SK-N-SH treated with all-trans-retinoic acid at 6 μM for 48 hours (cell line): Measurements from ENCODE around the gene PYHIN1.

ENCODE experiments used
- ARNTL ChIP-seq: fragments of 450-650 bp; formaldehyde crosslinking; IDR thresholded peaks from 2 replicates; pipeline ENCODE4 v1.5.0; 2020; ENCODE audit warnings: low read depth, mild to moderate bottlenecking, moderate library complexity, borderline replicate concordance
- BACH2 ChIP-seq: fragments of 250-450 bp; sonication (Bioruptor Pico); IDR thresholded peaks from 2 replicates; pipeline ENCODE4 v1.9.0; 2021; ENCODE audit warnings: mild to moderate bottlenecking, borderline replicate concordance
- CSDC2 ChIP-seq: fragments of 250-450 bp; sonication (Bioruptor Pico); IDR thresholded peaks from 2 replicates; pipeline ENCODE4 v1.5.0; 2020; ENCODE audit warnings: mild to moderate bottlenecking, moderate library complexity
- ESRRG ChIP-seq: fragments of 250-450 bp; sonication (Bioruptor Pico); IDR thresholded peaks from 2 replicates; pipeline ENCODE4 v1.6.1; 2021; ENCODE audit warnings: mild to moderate bottlenecking
- RARB ChIP-seq: fragments of 250-450 bp; sonication (Bioruptor Pico); IDR thresholded peaks from 2 replicates; pipeline ENCODE4 v1.8.0; 2021; ENCODE audit warnings: mild to moderate bottlenecking, moderate library complexity
- TCF4 ChIP-seq: fragments of 250-450 bp; sonication (Bioruptor Pico); IDR thresholded peaks from 2 replicates; pipeline ENCODE4 v1.8.0; 2021; ENCODE audit warnings: mild to moderate bottlenecking, moderate library complexity, borderline replicate concordance
- ZNF8 ChIP-seq: fragments of 450-650 bp; formaldehyde crosslinking; IDR thresholded peaks from 2 replicates; pipeline ENCODE4 v1.5.0; 2020; ENCODE audit warnings: mild to moderate bottlenecking, moderate library complexity
- TF ChIP-seq, protein P1 (sequence below): fragments of 250-450 bp; sonication (Bioruptor Pico); IDR thresholded peaks from 2 replicates; pipeline ENCODE4 v1.8.0; 2021; ENCODE audit warnings: low read depth, mild to moderate bottlenecking, moderate library complexity, borderline replicate concordance

DNA sequence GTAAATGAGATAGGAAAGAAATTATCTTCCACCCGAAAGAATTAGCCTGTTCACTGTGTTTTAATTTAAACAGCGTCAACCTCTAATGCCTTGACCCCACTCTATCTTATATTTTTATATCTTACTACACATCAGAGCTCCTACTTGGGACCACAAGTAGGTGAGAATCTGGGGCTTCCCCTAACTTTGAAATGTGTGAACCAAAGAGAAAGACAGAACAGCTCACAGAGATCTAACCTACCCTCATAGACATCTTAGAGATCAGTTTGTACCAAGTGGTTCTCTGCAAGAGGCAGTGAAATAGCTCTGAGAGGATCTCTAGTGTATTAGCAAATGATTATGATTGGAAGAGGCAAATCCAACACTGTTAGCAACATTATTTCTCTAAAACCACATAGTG, 47.4 kb downstream of the PYHIN1 start:
- no peak for TF ChIP-seq RARB (CRISPR knock-in tag)
- TF ChIP-seq ZNF8 (CRISPR knock-in tag), result no peak
- TF ChIP-seq ESRRG (CRISPR knock-in tag), result no peak
- no peak for TF ChIP-seq BACH2 (CRISPR knock-in tag)
- no peak for TF ChIP-seq ARNTL (CRISPR knock-in tag)
- TF ChIP-seq CSDC2 (CRISPR knock-in tag), result no peak
- no peak for TF ChIP-seq TCF4 (CRISPR knock-in tag)
- TF ChIP-seq, protein P1, sequence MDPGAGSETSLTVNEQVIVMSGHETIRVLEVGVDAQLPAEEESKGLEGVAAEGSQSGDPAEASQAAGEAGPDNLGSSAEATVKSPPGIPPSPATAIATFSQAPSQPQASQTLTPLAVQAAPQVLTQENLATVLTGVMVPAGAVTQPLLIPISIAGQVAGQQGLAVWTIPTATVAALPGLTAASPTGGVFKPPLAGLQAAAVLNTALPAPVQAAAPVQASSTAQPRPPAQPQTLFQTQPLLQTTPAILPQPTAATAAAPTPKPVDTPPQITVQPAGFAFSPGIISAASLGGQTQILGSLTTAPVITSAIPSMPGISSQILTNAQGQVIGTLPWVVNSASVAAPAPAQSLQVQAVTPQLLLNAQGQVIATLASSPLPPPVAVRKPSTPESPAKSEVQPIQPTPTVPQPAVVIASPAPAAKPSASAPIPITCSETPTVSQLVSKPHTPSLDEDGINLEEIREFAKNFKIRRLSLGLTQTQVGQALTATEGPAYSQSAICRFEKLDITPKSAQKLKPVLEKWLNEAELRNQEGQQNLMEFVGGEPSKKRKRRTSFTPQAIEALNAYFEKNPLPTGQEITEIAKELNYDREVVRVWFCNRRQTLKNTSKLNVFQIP, result no peak
